HS-5 (cell line): Measurements from ENCODE around the gene ANO10.
A peak's percentile ranks its signal among the peaks of the same experiment; 100 is the strongest.
"Not testable (repeated sequence)": the region's sequence is repeated elsewhere in the genome, so short reads cannot be mapped to it uniquely, and the experiment has no call there.

Experiments
- DNase-seq: peaks from one replicate; pipeline ENCODE4 v3.0.0-alpha.2; 2012; ENCODE audit warnings: low read depth

The ANO10 gene, protein sequence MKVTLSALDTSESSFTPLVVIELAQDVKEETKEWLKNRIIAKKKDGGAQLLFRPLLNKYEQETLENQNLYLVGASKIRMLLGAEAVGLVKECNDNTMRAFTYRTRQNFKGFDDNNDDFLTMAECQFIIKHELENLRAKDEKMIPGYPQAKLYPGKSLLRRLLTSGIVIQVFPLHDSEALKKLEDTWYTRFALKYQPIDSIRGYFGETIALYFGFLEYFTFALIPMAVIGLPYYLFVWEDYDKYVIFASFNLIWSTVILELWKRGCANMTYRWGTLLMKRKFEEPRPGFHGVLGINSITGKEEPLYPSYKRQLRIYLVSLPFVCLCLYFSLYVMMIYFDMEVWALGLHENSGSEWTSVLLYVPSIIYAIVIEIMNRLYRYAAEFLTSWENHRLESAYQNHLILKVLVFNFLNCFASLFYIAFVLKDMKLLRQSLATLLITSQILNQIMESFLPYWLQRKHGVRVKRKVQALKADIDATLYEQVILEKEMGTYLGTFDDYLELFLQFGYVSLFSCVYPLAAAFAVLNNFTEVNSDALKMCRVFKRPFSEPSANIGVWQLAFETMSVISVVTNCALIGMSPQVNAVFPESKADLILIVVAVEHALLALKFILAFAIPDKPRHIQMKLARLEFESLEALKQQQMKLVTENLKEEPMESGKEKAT

DNA sequence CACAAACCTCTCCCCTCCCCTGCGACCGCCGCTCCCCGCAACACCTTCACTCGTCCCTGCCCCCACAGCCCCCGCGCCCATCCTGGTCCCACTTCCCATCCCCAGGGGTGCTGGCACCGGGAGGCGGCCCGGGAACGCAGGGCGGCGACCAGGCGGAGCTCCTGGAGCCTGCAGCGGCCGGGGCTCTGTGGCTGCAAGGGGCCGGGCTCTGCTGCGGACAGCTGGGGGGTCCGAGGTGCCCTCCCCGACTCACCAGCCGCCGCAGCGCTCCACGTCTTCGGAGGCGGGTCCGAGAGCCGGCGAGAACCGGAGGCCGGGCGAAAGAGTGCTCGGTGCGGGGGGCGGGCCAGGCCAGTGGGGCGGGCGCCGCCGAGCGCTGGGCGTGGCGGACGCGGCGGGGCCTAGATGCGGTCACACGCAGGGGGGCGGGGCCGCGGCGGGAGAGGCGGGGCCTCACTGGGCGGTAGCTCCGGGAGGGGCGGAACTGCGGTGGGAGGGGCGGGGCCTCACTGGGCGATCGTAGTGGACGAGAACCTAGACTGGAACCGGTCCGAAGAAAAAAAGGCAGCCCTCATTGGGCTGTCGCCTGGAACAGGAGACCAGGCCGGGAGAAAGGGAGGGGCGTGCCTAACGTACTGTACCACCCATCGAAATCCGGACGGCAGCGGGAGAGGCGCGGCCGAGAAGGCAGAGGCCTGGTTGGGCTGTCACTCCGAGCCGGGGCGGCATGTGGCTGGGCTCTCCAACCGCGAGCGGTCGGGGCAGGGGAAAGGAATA lies at the start of gene ANO10:
TSS of gene ANO10 (minus strand) at position 356 of the 777 bp plus-strand sequence. CDS start 16,159 bp downstream, outside the sequence.
- peak; percentile 95 for DNase-seq

DNA sequence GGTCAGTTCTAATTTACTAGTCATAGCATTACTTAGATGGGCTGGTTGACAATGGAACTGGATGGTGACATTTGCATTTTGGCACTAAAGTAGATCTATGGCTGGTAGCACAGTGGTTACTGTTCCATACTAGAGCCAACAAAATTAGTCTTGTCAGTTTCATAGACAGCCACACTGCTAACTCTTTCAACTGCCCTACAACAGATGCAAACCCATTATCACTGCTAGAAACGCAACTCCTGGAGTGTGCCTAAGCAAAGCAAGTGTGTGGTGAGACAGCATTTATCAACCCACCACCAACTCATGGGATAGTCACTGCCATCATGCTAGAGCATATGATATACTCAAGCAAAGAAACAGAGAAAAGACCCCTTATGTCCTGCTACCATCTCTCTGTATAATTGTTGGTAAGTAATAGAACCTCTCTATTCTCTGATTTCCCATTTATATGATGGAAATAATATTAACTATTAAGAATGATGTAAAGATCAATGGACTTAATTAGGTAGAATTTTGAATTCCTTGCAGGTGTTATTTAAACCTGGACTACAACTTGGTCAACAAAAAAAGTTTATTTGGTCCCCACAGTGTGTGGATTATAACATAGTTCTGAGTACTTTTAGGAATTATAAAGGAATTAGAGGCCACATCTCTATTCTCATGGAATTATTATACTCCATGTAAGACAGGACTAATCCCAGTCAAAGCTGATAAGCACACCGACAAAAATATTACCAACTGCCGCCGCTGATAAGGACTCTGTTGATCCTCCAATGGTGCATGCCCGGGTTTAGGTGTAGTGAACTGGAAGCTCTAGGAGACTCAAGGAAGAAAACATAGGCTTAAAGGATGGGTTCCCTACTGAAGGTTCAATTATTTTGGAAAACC lies 49.1 kb upstream of the ANO10 start:
- no peak for DNase-seq

DNA sequence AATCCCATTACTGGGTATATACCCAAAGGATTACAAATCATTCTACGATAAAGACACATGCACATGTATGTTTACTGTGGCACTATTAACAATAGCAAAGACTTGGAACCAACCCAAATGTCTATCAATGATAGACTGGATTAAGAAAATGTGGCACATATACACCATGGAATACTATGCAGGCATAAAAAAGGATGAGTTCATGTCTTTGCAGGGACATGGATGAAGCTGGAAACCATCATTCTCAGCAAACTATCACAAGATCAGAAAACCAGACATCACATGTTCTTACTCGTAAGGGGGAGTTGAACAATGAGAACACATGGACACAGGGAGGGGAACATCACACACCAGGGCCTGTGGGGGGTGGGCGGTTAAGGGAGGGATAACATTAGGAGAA lies 43.2 kb upstream of the ANO10 start:
- not testable (repeated sequence) for DNase-seq

DNA sequence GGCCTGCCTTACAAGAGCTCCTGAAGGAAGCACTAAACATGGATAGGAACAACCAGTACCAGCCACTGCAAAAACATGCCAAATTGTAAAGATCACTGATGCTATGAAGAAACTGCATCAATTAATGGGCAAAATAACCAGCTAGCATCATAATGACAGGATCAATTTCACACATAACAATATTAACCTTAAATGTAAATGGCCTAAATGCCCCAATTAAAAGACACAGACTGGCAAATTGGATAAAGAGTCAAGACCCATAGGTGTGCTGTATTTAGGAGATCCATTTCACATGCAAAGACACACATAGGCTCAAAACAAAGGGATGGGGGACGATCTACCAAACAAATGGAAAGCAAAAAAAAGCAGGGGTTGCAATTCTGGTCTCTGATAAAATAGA lies 39.6 kb upstream of the ANO10 start:
- not testable (repeated sequence) for DNase-seq

DNA sequence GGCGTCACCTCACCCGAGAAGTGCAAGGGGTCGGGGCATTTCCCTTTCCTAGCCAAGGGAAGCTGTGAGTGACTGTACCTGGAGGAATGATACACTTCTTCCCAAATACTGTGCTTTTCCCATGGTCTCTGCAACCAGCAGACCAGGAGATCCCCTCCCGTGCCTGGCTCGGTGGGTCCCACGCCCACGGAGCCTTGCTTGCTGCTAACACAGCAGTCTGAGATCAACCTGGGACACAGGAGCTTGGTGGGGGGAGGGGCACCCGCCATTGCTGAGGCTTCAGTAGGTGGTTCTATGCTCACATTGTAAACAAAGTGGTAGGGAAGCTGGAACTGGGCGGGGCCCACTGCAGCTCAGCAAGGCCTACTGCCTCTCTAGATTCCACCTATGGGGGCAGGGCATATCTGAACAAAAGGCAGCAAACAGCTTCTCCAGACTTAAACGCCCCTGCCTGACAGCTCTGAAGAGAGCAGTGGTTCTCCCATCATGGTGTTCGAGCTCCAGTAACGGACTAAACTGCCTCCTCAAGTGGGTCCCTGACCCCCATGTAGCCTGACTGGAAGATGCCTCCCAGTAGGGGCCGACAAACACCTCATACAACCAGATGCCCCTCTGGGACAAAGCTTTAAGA lies 37.6 kb upstream of the ANO10 start:
- DNase-seq: no peak

DNA sequence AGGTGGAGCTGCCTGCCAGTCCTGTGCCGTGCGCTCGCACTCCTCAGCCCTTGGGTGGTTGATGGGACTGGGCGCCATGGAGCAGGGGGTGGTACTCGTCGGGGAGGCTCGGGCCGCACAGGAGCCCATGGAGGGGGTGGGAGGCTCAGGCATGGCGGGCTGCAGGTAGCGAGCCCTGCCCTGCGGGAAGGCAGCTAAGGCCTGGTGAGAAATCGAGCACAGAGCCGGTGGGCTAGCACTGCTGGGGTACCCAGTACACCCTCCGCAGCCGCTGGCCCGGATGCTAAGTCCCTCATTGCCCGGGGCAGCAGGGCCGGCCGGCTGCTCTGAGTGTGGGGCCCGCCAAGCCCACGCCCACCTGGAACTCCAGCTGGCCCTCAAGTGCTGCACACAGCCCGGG lies 34.6 kb upstream of the ANO10 start:
- DNase-seq: not testable (repeated sequence)

DNA sequence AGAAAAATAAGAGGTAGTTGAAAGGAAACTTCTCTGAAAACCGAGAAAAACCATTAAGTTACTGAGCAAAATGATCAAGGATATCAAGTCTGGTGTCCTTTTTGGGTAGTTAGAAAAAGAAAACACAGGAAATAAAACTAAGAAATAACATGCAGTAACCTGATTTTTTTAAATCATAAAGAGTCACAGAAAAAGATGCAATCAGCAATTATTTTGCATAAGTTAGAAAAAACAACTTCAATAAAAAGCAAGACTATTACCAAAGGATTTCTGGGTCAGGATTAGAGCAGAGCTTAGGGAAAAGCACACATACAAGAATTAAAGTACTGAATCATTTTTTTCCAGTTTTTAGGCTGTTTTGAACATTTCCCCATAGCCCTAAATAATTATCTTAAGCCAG lies 28.5 kb upstream of the ANO10 start:
- DNase-seq: no peak

DNA sequence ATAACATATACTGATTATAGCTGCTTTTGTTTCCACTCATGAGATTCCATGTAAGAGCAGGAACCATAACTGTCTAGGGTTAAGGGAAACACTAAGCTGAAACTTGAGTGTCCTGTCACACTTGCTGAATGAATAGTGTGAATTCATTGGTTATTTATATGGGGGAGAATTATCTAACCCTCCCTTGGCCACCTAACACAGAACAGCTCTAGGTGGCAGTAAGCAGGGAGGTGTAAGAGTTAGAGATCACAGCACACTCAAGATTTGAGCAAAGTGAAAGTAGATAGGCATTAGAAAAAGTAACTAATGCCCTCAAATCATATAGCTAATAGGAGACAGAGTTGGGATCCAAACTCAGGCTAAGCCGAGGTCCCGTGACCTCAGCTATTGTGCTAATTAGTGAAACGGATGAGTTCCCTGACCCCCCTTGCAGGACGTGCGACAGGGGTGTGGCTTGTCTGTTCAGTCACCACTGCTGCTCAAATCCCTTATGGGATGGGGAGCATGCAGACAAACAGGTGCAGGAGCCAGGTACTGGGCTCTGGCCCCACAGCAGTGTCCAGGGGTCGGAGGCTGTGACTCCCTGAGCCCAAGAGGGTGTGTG lies 27.7 kb upstream of the ANO10 start:
- DNase-seq: no peak

DNA sequence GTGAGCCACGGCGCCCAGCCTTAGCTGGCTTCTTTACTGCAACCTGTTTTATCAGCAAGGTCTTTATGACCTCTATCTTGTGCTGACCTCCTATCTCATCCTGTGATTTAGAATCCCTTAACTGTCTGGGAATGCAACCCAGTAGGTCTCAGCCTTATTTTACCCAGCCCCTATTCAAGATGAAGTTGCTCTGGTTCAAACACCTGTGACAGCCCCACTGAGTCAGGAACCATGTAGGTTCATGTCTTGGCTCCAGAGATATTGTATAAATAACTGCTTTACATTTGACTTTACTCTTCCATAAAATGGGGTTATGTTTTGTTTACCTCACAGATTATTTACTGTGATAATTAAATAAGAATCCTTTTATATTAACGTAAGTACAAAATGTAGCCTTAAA lies 27.1 kb upstream of the ANO10 start:
- no peak for DNase-seq

DNA sequence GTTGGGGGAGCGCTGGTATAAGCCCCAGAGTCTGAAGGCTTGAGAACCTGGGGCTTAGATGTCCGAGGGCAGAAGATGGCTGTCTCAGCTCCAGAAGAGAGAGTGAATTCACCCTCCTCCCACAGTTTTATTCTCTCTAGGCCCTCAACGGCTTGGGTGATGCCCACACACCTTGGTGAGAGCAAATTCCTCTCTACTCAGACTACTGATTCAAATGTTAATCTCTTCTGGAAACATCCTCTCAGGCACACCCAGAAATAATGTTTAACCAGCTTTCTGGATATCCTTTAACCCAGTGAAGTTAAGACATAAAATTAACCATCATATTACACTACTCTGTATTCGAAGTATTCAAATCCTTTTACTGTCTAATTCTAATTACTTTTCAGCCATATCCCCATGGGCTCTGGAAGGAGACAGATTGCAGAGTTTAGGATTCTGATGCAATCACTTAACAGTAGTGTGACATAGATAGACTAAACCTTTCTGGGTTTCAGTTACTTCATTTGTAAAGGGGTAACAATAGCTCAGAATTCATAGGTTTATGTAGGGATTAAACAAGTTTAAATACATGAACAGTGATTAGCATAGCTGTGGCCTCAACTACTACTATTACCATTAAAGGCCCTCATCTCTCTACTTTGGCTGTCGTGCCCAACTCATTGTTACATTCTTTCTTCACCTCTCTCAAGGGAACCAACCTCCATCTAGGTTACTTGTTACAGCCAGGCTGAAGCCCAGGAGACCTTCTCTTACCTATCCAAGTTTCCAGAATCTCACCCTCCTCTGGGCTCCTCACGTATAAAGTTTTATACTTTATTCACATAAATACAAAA lies 25.7 kb upstream of the ANO10 start:
- DNase-seq: no peak

DNA sequence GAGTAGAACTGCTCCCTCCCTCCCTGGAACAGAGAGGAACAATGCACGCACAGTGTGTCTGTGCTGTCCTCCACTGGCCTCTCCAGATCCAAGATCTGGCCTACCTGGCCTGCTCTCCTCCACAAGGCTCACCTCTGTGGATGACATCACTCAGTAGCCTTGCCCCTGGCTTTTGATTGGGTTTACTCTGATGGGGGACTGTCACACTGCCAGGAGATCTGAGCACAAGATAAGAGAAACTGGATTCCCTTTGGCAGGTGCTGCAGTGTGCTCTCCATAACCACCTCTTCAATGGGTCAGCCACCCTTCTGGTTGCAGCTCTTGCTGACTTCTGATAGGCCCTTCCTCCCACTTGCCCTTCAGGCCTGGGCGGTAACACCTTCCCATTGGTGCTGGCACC lies 22.6 kb upstream of the ANO10 start:
- no peak for DNase-seq

DNA sequence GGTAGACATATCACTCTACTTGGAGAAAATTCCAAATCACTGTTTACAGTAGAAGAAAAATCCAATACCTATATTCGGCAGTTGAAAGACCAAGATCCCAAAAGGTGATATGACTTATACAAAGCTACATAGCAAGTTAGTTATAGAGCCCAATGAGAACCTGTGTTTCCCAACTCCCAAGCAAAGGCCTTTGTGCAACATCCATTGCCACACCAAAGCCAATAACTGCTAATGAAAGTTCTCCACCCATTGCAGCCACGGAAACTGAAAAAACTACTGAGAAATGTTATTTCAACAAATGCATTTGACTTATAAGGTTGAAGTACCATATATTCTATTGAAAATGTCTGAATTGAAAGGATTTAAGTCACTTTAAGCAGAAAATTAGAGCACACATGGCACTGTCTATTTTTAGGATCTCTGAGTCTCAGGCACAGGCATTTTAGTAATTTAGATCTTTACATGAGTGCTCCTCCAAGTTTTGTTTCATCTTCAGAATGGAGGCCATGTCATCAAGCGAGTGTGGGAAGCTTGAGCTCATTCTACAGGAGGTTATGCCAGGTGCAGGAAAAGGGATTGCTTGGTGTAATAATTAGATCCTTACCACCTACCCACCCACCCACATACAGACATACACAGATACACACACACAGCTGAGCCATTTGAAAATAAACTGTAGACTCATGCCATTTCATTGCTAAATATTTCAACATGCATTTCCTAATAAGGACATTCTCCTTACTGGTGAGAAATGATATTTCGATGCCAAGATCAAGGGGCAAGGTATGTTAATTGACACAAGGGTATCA lies 19.7 kb upstream of the ANO10 start:
- DNase-seq: no peak

DNA sequence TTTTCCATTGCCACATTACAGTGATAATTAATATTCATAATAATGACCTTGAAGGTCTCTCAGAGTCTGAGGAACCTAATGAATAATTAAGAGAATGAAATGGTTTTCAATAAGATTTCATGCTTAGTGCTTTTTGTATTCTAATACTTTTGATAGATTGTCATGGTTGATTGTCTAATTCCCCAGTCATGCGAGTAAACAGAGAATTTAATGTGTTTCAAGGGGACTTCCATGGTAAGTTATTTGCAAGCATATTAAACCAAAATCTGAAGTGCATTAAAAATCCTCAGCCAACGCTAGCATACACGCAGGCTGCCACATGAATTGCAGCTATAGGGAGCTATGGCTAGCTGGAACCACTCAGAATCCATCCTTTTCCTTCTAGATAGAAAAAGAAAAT lies 18.9 kb upstream of the ANO10 start:
- DNase-seq: no peak

DNA sequence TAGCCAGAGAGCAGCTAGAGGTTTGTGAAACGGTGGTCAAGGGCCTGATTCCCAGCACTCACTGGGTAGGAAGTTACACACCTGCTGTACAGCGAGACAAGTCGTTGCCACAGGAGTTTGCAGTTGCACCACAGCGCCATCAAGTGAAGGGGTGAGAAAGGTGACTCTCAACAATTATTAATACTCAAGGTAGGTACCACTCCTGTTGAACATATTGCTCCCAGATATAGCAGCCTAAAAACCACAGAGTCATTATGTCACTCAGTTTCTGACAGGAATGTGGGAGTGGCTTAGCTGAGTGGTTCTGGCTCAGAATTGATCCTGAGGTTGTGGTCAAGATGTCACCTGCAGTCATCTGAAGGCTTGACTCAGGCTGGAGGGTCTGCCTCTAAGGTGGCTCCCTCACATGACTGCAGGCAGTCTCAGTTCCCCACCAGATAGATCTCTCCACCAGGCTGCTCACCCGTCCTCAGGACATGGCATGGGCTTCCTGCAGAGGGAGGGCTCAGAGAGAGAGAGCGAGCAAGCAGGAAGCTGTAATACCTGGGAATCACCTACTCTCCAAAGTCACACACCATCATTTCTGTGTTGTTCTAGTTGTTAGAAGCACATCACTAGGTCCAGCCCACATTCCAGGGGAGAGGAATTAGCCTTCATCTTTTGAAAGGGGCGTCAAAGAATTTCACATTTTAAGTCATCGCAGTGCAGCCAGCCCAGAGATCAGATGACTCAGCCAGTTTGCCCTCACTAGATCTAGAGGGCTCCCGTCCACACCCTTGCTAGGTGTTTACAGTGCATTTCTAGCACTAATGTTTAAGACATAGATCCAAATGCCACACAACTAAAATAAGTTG lies 17.0 kb upstream of the ANO10 start:
- DNase-seq: no peak

DNA sequence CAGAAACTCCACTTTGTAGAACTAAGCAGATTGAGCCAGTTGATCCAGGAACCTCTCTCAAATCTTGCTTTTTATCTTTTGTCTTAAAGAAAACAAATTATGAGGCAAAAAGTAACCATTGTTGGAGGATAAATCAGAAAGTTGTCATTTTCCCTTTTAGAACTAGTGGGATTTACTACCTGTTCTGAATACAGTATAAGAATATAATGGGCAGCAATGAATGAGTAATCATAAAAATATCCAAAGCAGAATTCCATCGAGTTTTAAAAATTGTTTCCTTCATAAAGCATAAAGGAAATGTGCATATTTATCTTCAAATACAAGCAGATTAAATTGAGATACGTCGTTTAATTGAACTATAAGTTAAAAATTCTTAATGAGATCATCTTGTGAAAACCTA lies 15.9 kb upstream of the ANO10 start:
- no peak for DNase-seq

DNA sequence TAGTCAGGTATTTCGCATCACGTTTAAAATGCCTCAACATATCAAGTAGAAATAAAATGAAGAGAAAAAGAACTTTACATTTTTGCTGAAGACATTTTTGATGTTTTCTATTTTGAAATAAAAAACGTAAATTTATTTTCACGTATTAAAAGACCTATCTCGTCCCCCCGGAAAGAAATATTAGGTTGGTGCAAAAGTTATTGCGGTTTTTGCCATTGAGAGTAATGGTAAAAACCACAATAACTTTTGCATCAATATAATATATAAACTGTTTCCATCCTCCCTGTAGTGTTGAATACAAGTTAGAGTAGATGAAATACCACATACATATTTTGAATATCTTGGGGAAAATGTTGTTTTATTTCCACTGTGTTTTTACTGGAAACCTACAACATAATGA lies 11.2 kb upstream of the ANO10 start:
- no peak for DNase-seq

DNA sequence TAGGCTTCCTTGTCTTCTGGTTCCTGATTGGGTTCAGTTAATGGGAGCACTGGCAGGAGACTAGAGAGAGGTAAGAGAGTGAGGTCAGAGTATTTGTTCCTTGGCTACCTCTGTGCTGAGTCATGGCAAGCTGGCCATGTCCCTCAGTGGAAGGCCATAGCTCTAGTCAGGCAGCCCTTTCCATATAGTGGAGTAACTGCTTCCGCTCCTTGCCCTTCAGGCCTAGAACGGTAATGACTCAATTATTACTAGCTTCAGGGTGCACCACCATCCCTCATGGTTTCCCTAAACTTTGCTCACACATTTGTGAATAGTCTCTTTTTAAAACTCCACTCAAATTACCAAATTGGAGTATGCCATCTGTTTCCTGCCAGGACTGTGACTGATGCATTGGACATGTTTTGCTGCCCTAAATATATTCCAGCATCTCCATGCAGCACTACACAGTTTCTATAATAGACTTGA lies 10.5 kb upstream of the ANO10 start:
- peak; percentile 29 for DNase-seq

DNA sequence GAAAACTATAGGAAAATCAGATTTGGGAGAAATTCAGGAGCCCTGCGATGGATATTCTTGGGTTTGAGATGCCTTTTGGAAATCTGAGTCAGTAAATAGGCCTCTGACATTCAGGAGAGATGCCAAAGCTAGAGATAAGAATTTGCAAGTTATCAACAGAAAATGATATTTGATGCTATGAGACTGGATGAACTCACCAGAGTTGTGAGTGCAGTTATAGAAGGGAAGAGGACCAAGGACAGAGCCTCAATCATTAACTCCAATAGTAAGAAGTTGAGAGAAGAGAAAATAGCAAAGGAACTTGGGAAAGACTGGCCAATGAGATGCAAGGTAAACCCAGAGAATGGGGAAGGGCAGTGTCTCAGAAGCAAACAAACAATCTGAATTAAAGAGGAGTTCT lies 7.9 kb upstream of the ANO10 start:
- no peak for DNase-seq
